K562 (cell line): ENCODE data around the gene PFAS. TPM values are rescaled to one million over a fixed set of nuclear protein-coding genes. Genes with fewer than 3 reads are reported as not detected.

ENCODE experiments used
- ATAC-seq: fragments of 200-7000 bp; cut with Tn5 transposase; 3 replicates; pipeline ENCODE4 v1.9.1; 2020; ENCODE audit warnings: moderate library complexity
- BruUV-seq: library from RNA; stranded (reverse); fragments of 400-500 nt; replicated peaks from 2 replicates; lab custom pipeline; 2021; lab: Mats Ljungman, UMichigan
- CTCF ChIA-PET: fragments of 300-600 bp; formaldehyde crosslinking; extraction: SDS; loops from one replicate; lab custom pipeline; 2021; ENCODE audit warnings: low intra/inter-chr PET ratio; lab: Yijun Ruan, JAX
- POLR2A ChIA-PET: fragments of 300-600, 350-650 bp; sonication (Branson Sonifier 250); formaldehyde crosslinking; extraction: SDS; loops from one replicate; lab custom pipeline; 2021; ENCODE audit warnings: antibody characterized with exemption, inconsistent platforms; lab: Yijun Ruan, JAX
- DNase-seq, 4 experiments: peaks; one replicate each; pipeline versions ENCODE4 v3.0.0 to v3.0.0-alpha.2; 2011 to 2018; ENCODE audit warnings: low spot score in 3 of 4, mixed read lengths in 3 of 4; ENCODE audit errors: extremely low read depth in 1 of 4
- FAIRE-seq: peaks from 2 replicates; lab custom pipeline; 2011; peaks lifted over from hg19 to GRCh38; lab: Jason Lieb, UNC
- H2AFZ ChIP-seq: 2 replicates; pipeline ENCODE4 v1.6.0; 2011; ENCODE audit warnings: low read depth, low read length, control low read depth, inconsistent platforms
- H3K27ac ChIP-seq: fragments of 200-600 bp; 3 replicates; pipeline ENCODE4 v1.8.0; 2011; ENCODE audit warnings: low read depth, mild to moderate bottlenecking, control low read depth, inconsistent platforms, low read length, moderate library complexity, mixed read lengths; ENCODE audit errors: extremely low read depth
- H3K27me3 ChIP-seq, 2 experiments: fragments of 300-600 bp in 1 of 2; 2 replicates in 1 of 2; 3 replicates in 1 of 2; pipeline versions ENCODE4 v1.6.0 to v1.8.0; 2011; ENCODE audit warnings: inconsistent platforms in 2 of 2, low read length in 2 of 2, mild to moderate bottlenecking in 1 of 2, mixed read lengths in 1 of 2, moderate library complexity in 1 of 2; ENCODE audit not compliant: control insufficient read depth in 2 of 2, insufficient read depth in 2 of 2
- H3K36me3 ChIP-seq: fragments of 300-600 bp; 3 replicates; pipeline ENCODE4 v1.8.0; 2011; ENCODE audit warnings: mild to moderate bottlenecking, low read length, inconsistent platforms; ENCODE audit not compliant: control insufficient read depth, insufficient read depth
- H3K4me1 ChIP-seq, 2 experiments: fragments of 200-600 bp in 1 of 2; replicated peaks in 1 of 2; 2 replicates in 1 of 2; 3 replicates in 1 of 2; pipeline versions ENCODE4 v1.5.1 to v1.8.0; 2011; ENCODE audit warnings: inconsistent platforms in 2 of 2, low read length in 2 of 2, mild to moderate bottlenecking in 1 of 2, mixed read lengths in 1 of 2, moderate library complexity in 1 of 2; ENCODE audit not compliant: control insufficient read depth in 2 of 2, insufficient read depth in 2 of 2
- H3K4me2 ChIP-seq: 2 replicates; pipeline ENCODE4 v1.6.1; 2011; ENCODE audit warnings: low read length, control low read depth, inconsistent platforms, mixed read lengths; ENCODE audit not compliant: insufficient read depth
- H3K4me3 ChIP-seq: fragments of 200-600 bp; sonication (generic), shearing (Covaris generic); 2 replicates; pipeline ENCODE4 v1.5.1; 2016; ENCODE audit warnings: control low read depth, inconsistent platforms
- H3K79me2 ChIP-seq: fragments of 200-600 bp; 3 replicates; pipeline ENCODE4 v1.8.0; 2011; ENCODE audit warnings: low read length, inconsistent platforms; ENCODE audit not compliant: control insufficient read depth, insufficient read depth
- H3K9ac ChIP-seq, 2 experiments: 2 replicates each; pipeline versions ENCODE4 v1.6.0 to v1.6.1; 2011; ENCODE audit warnings: low read depth in 2 of 2, low read length in 2 of 2, control low read depth in 1 of 2, inconsistent platforms in 1 of 2, mild to moderate bottlenecking in 1 of 2, mixed read lengths in 1 of 2; ENCODE audit not compliant: insufficient read depth in 1 of 2
- H3K9me1 ChIP-seq: one replicate; pipeline ENCODE4 v1.6.0; 2011; ENCODE audit warnings: inconsistent platforms, mild to moderate bottlenecking, low read length, moderate library complexity; ENCODE audit not compliant: control insufficient read depth, insufficient read depth
- H3K9me3 ChIP-seq: replicated peaks from 2 replicates; pipeline ENCODE4 v1.5.1; 2011; ENCODE audit warnings: low read depth, low read length, inconsistent platforms; ENCODE audit not compliant: control insufficient read depth, insufficient read depth
- H4K20me1 ChIP-seq: replicated peaks from 2 replicates; pipeline ENCODE4 v1.6.1; 2011; ENCODE audit warnings: low read length, inconsistent platforms, mixed read lengths; ENCODE audit not compliant: control insufficient read depth, insufficient read depth
- BRD9 ChIP-seq: fragments of 450-650 bp; IDR thresholded peaks from 2 replicates; pipeline ENCODE4 v1.6.1; 2018; ENCODE audit warnings: low read depth; ENCODE audit not compliant: partially characterized antibody
- PHF21A ChIP-seq: fragments of 450-650 bp; IDR thresholded peaks from 2 replicates; pipeline ENCODE4 v1.6.1; 2017; ENCODE audit warnings: low read depth, borderline replicate concordance
- RBFOX2 ChIP-seq: fragments of 200-400 bp; formaldehyde crosslinking; IDR thresholded peaks from 2 replicates; pipeline ENCODE4 v1.6.1; 2017; ENCODE audit warnings: low read depth, mild to moderate bottlenecking, low read length, moderate library complexity
- SMAD2 ChIP-seq: fragments of 150-350 bp; IDR thresholded peaks from 2 replicates; pipeline ENCODE4 v1.6.1; 2014; ENCODE audit warnings: low read depth, mild to moderate bottlenecking, low read length
- SOX6 ChIP-seq: fragments of 450-650 bp; IDR thresholded peaks from 2 replicates; pipeline ENCODE4 v1.6.1; 2014; ENCODE audit warnings: mild to moderate bottlenecking
- SRSF1 ChIP-seq: fragments of 200-400 bp; formaldehyde crosslinking; IDR thresholded peaks from 2 replicates; pipeline ENCODE4 v1.6.1; 2017; ENCODE audit warnings: mild to moderate bottlenecking, low read depth, low read length, moderate library complexity
- USF1 ChIP-seq: sonication (generic); formaldehyde crosslinking; IDR thresholded peaks from 2 replicates; pipeline ENCODE4 v1.9.0; 2022; ENCODE audit warnings: mild to moderate bottlenecking, missing genetic modification reagents
- ZNF134 ChIP-seq: fragments of 250-450 bp; sonication (Bioruptor Pico); conservative IDR thresholded peaks from 2 replicates; pipeline ENCODE4 v1.4.0; 2020
- ZNF217 ChIP-seq: sonication (generic); formaldehyde crosslinking; IDR thresholded peaks from 2 replicates; pipeline ENCODE4 v1.8.0; 2022; ENCODE audit warnings: mild to moderate bottlenecking, missing genetic modification reagents
- ZNF668 ChIP-seq: fragments of 250-450 bp; sonication (Bioruptor Pico); IDR thresholded peaks from 2 replicates; pipeline ENCODE4 v1.8.0; 2022; ENCODE audit warnings: mild to moderate bottlenecking, inconsistent platforms
- ZNF696 ChIP-seq: fragments of 250-450 bp; sonication (Bioruptor Pico); conservative IDR thresholded peaks from 2 replicates; pipeline ENCODE4 v1.4.0; 2020; ENCODE audit warnings: mild to moderate bottlenecking, moderate library complexity
- WGBS: fragments of 100-300 bp; shearing (Covaris generic); methylation state at CpG from one replicate; pipeline ENCODE4 v1.1.6; 2016; ENCODE audit warnings: low coverage, mixed read lengths; ENCODE audit not compliant: insufficient coverage; ENCODE audit errors: missing lambda C conversion rate; 5-methylcytosine and 5-hydroxymethylcytosine counted together
- in situ Hi-C: fragments of 300-500 bp; cut with MboI; formaldehyde crosslinking; loops from 4 replicates; pipeline ENCODE4 v1.15.0; 2018; ENCODE audit warnings: inconsistent platforms, mixed read lengths
- intact Hi-C: fragments of 100-400 bp; cut with micrococcal nuclease; formaldehyde crosslinking; loops from 2 replicates; pipeline ENCODE4 v1.14.2; 2022
- polyA plus RNA-seq, 8 experiments: library from polyadenylated mRNA; depleted of rRNA in 4 of 8; stranded (reverse) in 5 of 8; unstranded in 3 of 8; fragments of >200 nt; fragmentation: Nextera tagmentation in 2 of 8; fragmentation: Illumina TruSeq in 1 of 8; extraction: Ambion mirVana in 2 of 8; extraction: Trizol in 1 of 8; gene quantifications; 2 replicates each; pipeline versions ENCODE4 v1.2.1 to v1.2.3, GENCODE V29; 2011 to 2014; ENCODE audit warnings: inconsistent platforms in 1 of 8, missing spikeins in 1 of 8
- total RNA-seq, 7 experiments: library from RNA; depleted of rRNA in 6 of 7; stranded (reverse); fragments of >200 nt in 6 of 7; fragmentation: Illumina TruSeq in 2 of 7; extraction: Trizol in 2 of 7; gene quantifications; 2 replicates each; pipeline versions ENCODE4 v1.2.1 to v1.2.3, GENCODE V29; 2011 to 2021; ENCODE audit warnings: low replicate concordance in 1 of 7
- TF ChIP-seq, protein P1 (sequence below): sonication (generic); formaldehyde crosslinking; IDR thresholded peaks from 2 replicates; pipeline ENCODE4 v1.8.1; 2022; ENCODE audit warnings: missing genetic modification reagents

PFAS gene
- total and polyA plus RNA-seq, 9 of the 15 experiments (the other 6 are each of a cell fraction or from before 2014, with no cell fraction given), result 11.6 to 131 (median 43.9) TPM

DNA sequence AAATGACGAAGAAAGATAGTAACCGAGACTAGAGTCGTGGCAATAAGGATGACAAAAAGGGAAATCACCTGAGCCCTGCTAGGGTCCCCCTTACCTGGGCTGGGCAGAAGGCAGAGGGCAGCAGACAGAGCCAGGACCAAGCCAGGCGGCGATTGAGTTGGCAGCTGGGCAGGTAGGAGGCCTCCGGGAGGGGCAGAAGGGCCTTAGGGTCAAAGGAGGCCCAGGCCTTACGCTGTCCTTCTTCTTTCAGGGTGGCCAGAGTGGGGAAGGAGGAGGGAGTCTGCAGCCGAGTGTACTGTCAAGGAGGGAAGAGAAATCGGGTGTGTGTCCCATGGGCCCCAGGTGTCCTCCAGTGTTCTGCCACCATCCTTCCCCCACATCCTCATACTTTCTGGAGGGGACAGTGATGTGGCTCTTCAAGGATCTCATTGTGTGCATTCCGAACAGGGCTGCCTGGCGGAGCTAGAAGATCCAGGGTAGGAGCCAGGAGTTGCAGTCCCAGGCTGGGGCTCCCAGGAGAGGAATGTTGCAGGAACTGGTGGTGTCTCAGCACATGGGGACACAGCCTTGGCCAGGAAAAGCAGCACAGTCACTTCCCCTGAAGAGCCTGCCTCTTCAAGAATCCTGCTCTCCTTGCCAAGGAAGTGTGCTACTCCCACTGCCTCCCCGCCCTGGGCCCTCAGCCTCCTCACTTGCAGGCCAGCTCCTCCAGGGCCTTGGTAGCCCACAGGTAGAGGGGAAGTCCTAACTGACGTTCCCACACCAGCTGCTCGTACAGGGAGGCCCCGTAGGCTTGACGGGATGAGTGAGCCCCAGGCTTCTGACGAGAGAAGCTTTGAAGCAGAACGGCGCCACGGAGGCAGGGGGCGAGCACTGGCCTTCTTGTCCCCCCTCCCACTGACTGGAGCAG, 14.5 kb upstream of the PFAS start:
- WGBS, result 93% methylated on average over 16 of the region's 21 CpGs
- Histone ChIP-seq H3K4me3 (no peak overlapping the region), H3K27ac (no peak overlapping the region), H3K4me2 (no peak overlapping the region), H3K9me1 (no peaks in the 10 kb centered on the region), H3K4me1 (peaks cover 5 to 6% of the 10 kb centered on the region in 2 experiments; a peak in 3 of 5 replicates), H4K20me1 (no peaks in the 10 kb centered on the region), H3K9ac (0 out of 4 replicates have a peak overlapping the region, but pooled peaks of 1 of the 2 experiments have one; percentile 13), H3K36me3 (peaks cover 94% of the 10 kb centered on the region; the same call in 2 of the 3 replicates), H3K9me3 (no peaks in the 10 kb centered on the region), H3K27me3 (no peaks in the 10 kb centered on the region), H2AFZ (no peak overlapping the region), H3K79me2 (no peaks in the 10 kb centered on the region)
- BruUV-seq, result no TSS peak
- ATAC-seq (no peak), DNase-seq (no peak), FAIRE-seq (no peak)
- CTCF ChIA-PET, result no interaction called here
- intact Hi-C loops (no loop called here), in situ Hi-C loops (no loop called here)
- TF ChIP-seq RBFOX2 (no peak), ZNF217 (CRISPR knock-in tag) (no peak)
- POLR2A ChIA-PET, result interaction anchor here (0.6 to 1.9 kb wide), 6 partner anchors 8 to 61 kb away, joined by 3 to 10 read pairs (median 4); partner anchors contain the start of genes AURKB and SLC25A35

- CTCF ChIA-PET, result no interaction called here
- BruUV-seq, result no TSS peak
- in situ Hi-C loops, result no loop called here
- TF ChIP-seq USF1, result no peak
- TF ChIP-seq ZNF696 (CRISPR knock-in tag), result no peak
- no peak for TF ChIP-seq ZNF668 (CRISPR knock-in tag)
- no peak for TF ChIP-seq SMAD2
- no peak for TF ChIP-seq BRD9
- TF ChIP-seq SRSF1, result no peak
- no peak for TF ChIP-seq PHF21A
- no peak for TF ChIP-seq ZNF134 (CRISPR knock-in tag)
- TF ChIP-seq SOX6, result no peak
- TF ChIP-seq, protein P1, sequence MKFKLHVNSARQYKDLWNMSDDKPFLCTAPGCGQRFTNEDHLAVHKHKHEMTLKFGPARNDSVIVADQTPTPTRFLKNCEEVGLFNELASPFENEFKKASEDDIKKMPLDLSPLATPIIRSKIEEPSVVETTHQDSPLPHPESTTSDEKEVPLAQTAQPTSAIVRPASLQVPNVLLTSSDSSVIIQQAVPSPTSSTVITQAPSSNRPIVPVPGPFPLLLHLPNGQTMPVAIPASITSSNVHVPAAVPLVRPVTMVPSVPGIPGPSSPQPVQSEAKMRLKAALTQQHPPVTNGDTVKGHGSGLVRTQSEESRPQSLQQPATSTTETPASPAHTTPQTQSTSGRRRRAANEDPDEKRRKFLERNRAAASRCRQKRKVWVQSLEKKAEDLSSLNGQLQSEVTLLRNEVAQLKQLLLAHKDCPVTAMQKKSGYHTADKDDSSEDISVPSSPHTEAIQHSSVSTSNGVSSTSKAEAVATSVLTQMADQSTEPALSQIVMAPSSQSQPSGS (CRISPR knock-in tag), result no peak
- TF ChIP-seq, all 486 proteins: peak for 0
- peaks cover 5 to 6% of the 10 kb centered on the region in 2 experiments; a peak in 3 of 5 replicates for H3K4me1 ChIP-seq
- H3K36me3 ChIP-seq, result peaks cover 90% of the 10 kb centered on the region; the same call in 2 of the 3 replicates
- no peaks in the 10 kb centered on the region for H3K9me1 ChIP-seq
- no peaks in the 10 kb centered on the region for H3K9me3 ChIP-seq
- H3K27ac ChIP-seq, result no peak overlapping the region
- DNase-seq (no peak), FAIRE-seq (no peak), ATAC-seq (no peak)
- 97% methylated on average over 7 of the region's 7 CpGs for WGBS
- H3K27me3 ChIP-seq, result no peaks in the 10 kb centered on the region
- H3K4me3 ChIP-seq, result no peak overlapping the region
- POLR2A ChIA-PET, result interaction anchor here (1.2 to 1.9 kb wide), 3 partner anchors 9 to 25 kb away, joined by 3 to 10 read pairs (median 7); partner anchors contain the start of gene AURKB
- no peak overlapping the region for H2AFZ ChIP-seq
- no peak overlapping the region for H3K9ac ChIP-seq
- no peaks in the 10 kb centered on the region for H4K20me1 ChIP-seq
- intact Hi-C loops, result no loop called here
- H3K79me2 ChIP-seq, result no peaks in the 10 kb centered on the region
- no peak overlapping the region for H3K4me2 ChIP-seq
Observed at GRCh38 chr17:8235676-8236075, 13.4 kb upstream of the PFAS start.
